ENCODE measurements around the gene MORN1.

MORN1 gene

DNA sequence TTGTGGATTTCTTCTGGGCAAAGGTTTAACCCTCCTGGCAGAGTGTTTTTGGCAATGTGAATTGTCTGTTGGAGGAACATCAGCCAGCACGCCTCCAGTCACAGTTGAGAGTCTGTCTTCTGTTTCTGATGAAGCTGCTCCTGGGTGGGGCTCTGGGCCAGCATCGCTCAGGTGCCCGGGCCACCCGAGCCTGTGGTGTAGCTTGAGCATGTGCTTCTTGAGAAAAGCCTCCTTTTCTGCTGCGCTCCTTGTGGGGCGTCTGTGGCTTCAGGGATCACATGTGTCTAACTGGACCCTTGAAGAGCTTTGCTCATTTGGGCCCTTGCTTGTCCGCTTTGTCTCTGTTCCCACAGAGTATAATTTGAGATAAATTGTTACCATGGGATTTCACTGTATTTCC is 7.5 kb upstream of the MORN1 start:
- no peaks in the 10 kb centered on the region; the same call in 1 of the 2 replicates for H3K4me1 ChIP-seq (ENCODE audit: control insufficient read depth, insufficient read depth, low read length)
- DNase-seq (ENCODE audit: low read depth, low spot score), result no peak
- no peaks in the 10 kb centered on the region for H3K27me3 ChIP-seq (ENCODE audit: control insufficient read depth, insufficient read depth, low read length)
- H3K4me3 ChIP-seq (ENCODE audit: low read length), result no peak overlapping the region
- H3K36me3 ChIP-seq (ENCODE audit: control insufficient read depth, insufficient read depth, low read length), result peaks cover 35% of the 10 kb centered on the region
- H3K9me3 ChIP-seq (ENCODE audit: control insufficient read depth, insufficient read depth, low read length), result no peaks in the 10 kb centered on the region
- no peak overlapping the region for H3K27ac ChIP-seq (ENCODE audit: low read length)
- WGBS (ENCODE audit: insufficient coverage, insufficient read length), result no CpG with 5 or more reads among the region's 7 CpGs

DNA sequence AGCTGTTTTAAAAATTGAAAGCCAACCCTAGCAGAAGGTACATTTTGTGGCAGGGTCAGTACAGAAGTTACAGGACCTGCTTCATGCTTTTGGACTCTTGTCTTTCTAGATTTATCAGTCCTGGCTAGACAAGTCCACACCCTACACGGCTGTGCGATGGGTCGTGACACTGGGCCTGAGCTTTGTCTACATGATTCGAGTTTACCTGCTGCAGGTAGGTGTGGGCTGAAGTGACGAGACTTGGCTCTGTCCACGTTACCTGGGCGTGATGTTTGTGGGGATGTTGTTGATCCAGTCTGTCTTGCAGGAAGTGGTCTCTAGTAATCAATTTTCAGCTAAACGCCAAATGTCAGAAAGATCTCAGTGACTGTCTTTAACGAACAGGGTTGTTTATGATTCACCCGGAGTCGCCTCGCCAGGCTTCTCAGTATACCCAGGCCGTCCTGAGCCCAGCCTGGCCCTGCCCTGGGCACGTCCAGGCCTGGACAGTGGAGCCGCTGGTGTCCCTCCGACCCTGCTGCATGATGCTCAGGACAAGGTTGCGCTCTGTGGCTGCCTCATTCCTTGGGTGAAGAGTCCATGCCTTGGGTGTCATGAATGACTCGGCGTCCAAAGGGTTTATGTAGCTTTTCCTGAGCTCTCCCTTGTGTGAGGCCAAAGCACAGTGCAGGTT is 5.8 kb upstream of the MORN1 start:
- Histone ChIP-seq H3K27ac (ENCODE audit: low read length) (no peak overlapping the region), H3K27me3 (ENCODE audit: control insufficient read depth, insufficient read depth, low read length) (no peaks in the 10 kb centered on the region), H3K4me3 (ENCODE audit: low read length) (no peak overlapping the region), H3K36me3 (ENCODE audit: control insufficient read depth, insufficient read depth, low read length) (peaks cover 25% of the 10 kb centered on the region), H3K9me3 (ENCODE audit: control insufficient read depth, insufficient read depth, low read length) (no peaks in the 10 kb centered on the region), H3K4me1 (ENCODE audit: control insufficient read depth, insufficient read depth, low read length) (no peaks in the 10 kb centered on the region; the same call in 1 of the 2 replicates)
- WGBS (ENCODE audit: insufficient coverage, insufficient read length), result no CpG with 5 or more reads among the region's 19 CpGs
- DNase-seq (ENCODE audit: low read depth, low spot score), result no peak

DNA sequence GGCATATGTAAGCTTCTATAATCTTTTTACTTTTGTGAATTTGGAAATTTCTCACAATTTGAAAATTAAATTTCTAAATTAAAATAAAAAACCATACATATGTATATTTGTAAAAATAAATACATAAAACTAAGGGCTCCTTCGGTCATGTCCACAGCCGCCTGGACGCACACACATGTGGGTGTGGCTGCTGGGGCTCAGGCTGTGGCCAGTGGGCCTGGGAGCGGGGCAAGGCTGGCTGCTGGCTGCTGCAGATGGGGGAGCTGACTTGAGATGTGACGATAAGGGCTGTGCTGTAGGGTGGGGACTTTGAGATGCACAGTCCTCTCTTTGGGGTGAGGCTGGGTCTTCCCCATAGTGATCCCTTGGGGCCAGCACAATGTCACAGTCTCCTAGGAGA is 5.1 kb upstream of the MORN1 start:
- WGBS (ENCODE audit: insufficient coverage, insufficient read length), result no CpG with 5 or more reads among the region's 5 CpGs
- no peak for DNase-seq (ENCODE audit: low read depth, low spot score)
- Histone ChIP-seq H3K9me3 (ENCODE audit: control insufficient read depth, insufficient read depth, low read length) (no peaks in the 10 kb centered on the region), H3K36me3 (ENCODE audit: control insufficient read depth, insufficient read depth, low read length) (peaks cover 18% of the 10 kb centered on the region), H3K4me1 (ENCODE audit: control insufficient read depth, insufficient read depth, low read length) (no peaks in the 10 kb centered on the region; the same call in 1 of the 2 replicates), H3K27me3 (ENCODE audit: control insufficient read depth, insufficient read depth, low read length) (no peaks in the 10 kb centered on the region), H3K27ac (ENCODE audit: low read length) (no peak overlapping the region), H3K4me3 (ENCODE audit: low read length) (no peak overlapping the region)

DNA sequence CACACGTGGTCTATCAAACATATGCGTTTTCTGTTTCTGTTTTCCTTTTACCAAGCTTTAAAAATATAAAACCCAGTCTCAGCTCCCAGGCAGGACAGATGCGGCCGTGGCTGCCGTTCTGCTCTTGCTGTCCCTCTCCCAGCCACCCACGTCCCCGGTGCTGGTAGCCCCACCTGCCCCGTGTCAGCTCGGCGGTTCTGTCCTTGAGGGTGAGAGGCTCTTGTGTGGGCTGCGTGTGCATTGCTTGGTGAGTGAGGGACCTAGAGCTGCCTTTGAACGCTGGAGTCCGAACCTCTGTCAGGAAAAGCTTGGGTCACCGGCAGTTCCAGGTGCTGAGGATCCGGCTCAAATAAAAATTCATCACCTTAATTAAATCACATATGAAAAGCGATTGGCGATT is 4.7 kb upstream of the MORN1 start:
- no CpG with 5 or more reads among the region's 17 CpGs for WGBS (ENCODE audit: insufficient coverage, insufficient read length)
- peaks cover 16% of the 10 kb centered on the region for H3K36me3 ChIP-seq (ENCODE audit: control insufficient read depth, insufficient read depth, low read length)

DNA sequence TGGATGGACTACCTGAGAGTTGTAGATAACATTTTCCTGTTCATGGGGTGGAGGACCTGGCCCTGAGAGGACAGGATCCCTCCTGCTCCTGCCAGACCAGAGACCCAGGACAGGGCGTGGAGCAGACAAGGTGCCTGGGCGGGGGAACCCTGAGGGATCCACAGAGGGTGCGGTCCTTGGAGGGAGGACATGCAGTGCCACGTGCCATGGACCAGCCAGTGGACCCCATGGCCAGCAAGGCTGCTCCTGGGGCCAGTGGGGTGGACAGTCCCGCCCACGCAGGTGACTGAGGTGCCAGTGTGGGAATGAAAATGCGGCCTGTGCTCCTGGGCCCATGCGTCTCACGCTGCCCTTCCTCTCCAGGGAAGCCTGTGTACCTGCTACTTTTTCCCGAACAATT is 3.9 kb upstream of the MORN1 start:
- peaks cover 16% of the 10 kb centered on the region for H3K36me3 ChIP-seq (ENCODE audit: control insufficient read depth, insufficient read depth, low read length)
- no CpG with 5 or more reads among the region's 10 CpGs for WGBS (ENCODE audit: insufficient coverage, insufficient read length)
- no peak overlapping the region for H3K4me3 ChIP-seq (ENCODE audit: low read length)
- H3K4me1 ChIP-seq (ENCODE audit: control insufficient read depth, insufficient read depth, low read length), result no peaks in the 10 kb centered on the region; the same call in none of the 2 replicates
- no peaks in the 10 kb centered on the region for H3K27me3 ChIP-seq (ENCODE audit: control insufficient read depth, insufficient read depth, low read length)
- H3K27ac ChIP-seq (ENCODE audit: low read length), result no peak overlapping the region
- H3K9me3 ChIP-seq (ENCODE audit: control insufficient read depth, insufficient read depth, low read length), result no peaks in the 10 kb centered on the region
- no peak for DNase-seq (ENCODE audit: low read depth, low spot score)

More for the DNA sequence above, 4.7 kb upstream of the MORN1 start:
- Histone ChIP-seq H3K27ac (ENCODE audit: low read length) (no peak overlapping the region), H3K27me3 (ENCODE audit: control insufficient read depth, insufficient read depth, low read length) (no peaks in the 10 kb centered on the region), H3K9me3 (ENCODE audit: control insufficient read depth, insufficient read depth, low read length) (no peaks in the 10 kb centered on the region), H3K4me1 (ENCODE audit: control insufficient read depth, insufficient read depth, low read length) (no peaks in the 10 kb centered on the region; the same call in 1 of the 2 replicates), H3K4me3 (ENCODE audit: low read length) (no peak overlapping the region)
- DNase-seq (ENCODE audit: low read depth, low spot score), result no peak

DNA sequence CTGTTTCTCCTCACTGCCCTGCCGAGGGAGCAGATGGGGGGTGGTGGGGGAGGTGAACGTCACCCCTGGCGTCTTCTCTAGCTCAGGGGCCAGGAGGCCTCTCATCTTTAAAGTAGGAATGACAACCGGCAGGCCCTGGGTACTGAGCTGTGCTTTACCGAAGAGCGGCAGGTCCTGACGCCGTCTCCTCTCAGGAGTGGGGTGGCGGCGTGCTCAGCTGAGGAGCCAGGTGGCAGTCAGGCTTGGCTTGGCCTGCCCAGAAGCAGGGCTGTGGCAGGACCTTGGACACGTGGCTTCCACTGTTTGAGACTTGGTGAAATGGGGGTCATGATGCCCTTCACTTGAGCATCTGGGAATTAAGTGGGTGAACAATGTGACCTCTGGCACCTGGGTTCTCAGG is 3.4 kb upstream of the MORN1 start:
- Histone ChIP-seq H3K36me3 (ENCODE audit: control insufficient read depth, insufficient read depth, low read length) (peaks cover 14% of the 10 kb centered on the region), H3K4me1 (ENCODE audit: control insufficient read depth, insufficient read depth, low read length) (no peaks in the 10 kb centered on the region; the same call in none of the 2 replicates), H3K4me3 (ENCODE audit: low read length) (no peak overlapping the region), H3K9me3 (ENCODE audit: control insufficient read depth, insufficient read depth, low read length) (no peaks in the 10 kb centered on the region), H3K27me3 (ENCODE audit: control insufficient read depth, insufficient read depth, low read length) (no peaks in the 10 kb centered on the region), H3K27ac (ENCODE audit: low read length) (no peak overlapping the region)
- DNase-seq (ENCODE audit: low read depth, low spot score), result no peak
- no CpG with 5 or more reads among the region's 11 CpGs for WGBS (ENCODE audit: insufficient coverage, insufficient read length)

DNA sequence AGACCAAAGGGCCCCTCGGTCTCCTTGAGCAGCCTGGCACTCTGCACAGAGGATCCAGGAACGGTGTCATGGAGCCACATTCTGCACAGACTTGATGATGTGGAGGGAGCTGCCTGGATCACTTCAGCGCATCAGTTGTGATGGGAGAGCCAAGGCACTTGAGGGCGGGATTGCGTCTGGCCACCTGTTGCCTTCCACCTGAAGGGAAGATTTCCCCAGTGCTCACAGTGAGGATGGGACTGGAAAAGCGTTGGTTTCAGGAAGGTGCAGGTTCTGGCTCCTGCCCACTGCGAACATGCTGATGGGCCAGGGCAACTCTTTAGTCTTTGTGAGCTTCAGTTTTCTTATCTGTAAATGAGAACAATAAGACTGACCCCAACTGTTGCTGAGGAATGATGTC is 2.9 kb upstream of the MORN1 start:
- Histone ChIP-seq H3K36me3 (ENCODE audit: control insufficient read depth, insufficient read depth, low read length) (peaks cover 11% of the 10 kb centered on the region), H3K4me3 (ENCODE audit: low read length) (no peak overlapping the region), H3K27ac (ENCODE audit: low read length) (no peak overlapping the region), H3K27me3 (ENCODE audit: control insufficient read depth, insufficient read depth, low read length) (no peaks in the 10 kb centered on the region), H3K4me1 (ENCODE audit: control insufficient read depth, insufficient read depth, low read length) (no peaks in the 10 kb centered on the region; the same call in none of the 2 replicates), H3K9me3 (ENCODE audit: control insufficient read depth, insufficient read depth, low read length) (no peaks in the 10 kb centered on the region)
- DNase-seq (ENCODE audit: low read depth, low spot score), result no peak
- WGBS (ENCODE audit: insufficient coverage, insufficient read length), result no CpG with 5 or more reads among the region's 7 CpGs

DNA sequence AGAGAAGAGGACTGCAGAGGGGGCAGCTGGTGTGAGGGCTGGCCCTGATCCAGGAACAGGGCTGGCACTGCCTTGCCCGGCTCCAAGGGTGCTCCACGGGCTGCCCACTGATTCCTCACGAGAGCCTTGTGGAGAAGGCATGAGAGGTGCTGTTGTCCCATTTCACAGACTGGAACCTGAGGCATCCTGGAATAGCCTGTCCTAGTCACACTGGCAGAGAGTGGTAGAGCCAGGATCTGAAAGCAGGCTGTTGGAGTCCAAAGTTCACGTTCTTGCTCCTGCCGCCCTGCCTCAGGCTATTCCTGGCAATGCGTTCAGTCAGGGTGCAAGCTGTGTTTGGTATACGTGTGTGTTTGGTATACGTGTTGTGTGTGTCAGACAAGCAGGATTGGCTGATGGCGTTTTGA is 2.1 kb upstream of the MORN1 start:
- H3K4me3 ChIP-seq (ENCODE audit: low read length), result no peak overlapping the region
- no peaks in the 10 kb centered on the region for H3K9me3 ChIP-seq (ENCODE audit: control insufficient read depth, insufficient read depth, low read length)
- no peaks in the 10 kb centered on the region; the same call in none of the 2 replicates for H3K4me1 ChIP-seq (ENCODE audit: control insufficient read depth, insufficient read depth, low read length)
- WGBS (ENCODE audit: insufficient coverage, insufficient read length), result 100% methylated on average over 3 of the region's 9 CpGs
- no peaks in the 10 kb centered on the region for H3K27me3 ChIP-seq (ENCODE audit: control insufficient read depth, insufficient read depth, low read length)
- peaks cover 11% of the 10 kb centered on the region for H3K36me3 ChIP-seq (ENCODE audit: control insufficient read depth, insufficient read depth, low read length)
- no peak overlapping the region for H3K27ac ChIP-seq (ENCODE audit: low read length)
- DNase-seq (ENCODE audit: low read depth, low spot score), result no peak

DNA sequence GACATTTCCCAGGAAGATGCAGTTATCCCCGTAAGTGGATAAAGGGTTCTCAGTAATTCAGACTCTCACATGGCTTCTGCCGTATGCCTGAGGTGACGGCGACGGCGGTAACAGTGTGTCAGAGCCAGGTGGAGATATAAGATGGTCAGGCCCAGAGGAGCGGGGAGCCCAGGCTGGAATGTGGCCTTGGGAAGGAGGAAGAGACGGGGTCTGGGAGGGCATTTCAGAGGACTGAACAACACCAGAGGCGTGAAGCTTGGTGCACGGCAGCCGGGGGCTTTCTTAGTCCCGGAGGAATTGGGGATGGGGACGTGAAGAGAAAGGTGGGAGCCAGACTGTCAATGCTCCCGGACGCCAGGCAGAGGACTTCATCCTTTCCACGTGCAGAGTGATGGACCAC is 1.3 kb upstream of the MORN1 start:
- no CpG with 5 or more reads among the region's 16 CpGs for WGBS (ENCODE audit: insufficient coverage, insufficient read length)

DNA sequence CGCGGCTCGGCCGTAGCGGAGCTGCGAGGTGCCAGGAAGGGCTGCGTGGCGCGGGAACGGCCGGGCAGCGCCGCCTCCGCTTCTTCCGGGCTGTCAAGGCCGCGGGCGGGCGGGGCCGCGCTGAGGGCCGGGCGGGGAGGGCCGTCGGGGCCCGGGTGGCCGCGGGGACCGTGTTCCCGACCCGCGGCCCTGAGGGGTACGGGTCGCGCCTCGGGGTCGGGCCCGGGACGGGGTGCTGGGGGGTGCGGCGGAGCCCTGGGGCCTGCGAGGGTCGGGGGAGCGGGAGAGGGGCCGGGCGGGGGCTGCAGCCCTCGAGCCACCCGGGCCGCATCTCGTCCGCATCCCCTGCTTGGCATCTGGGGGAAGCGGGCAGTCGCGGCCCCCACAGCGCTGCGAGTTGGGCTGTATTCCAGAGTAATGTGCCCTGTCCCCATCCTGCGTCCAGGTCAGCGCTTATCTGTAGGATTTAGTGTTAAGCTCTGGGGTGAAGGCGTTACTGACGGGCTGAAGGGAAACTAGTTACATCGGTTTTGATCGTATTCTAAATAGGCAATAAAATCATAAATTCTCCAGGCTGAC is 666 bp upstream of the MORN1 start:
- peak overlapping the region; percentile 100 for H3K4me3 ChIP-seq (ENCODE audit: low read length)
- peaks cover 7% of the 10 kb centered on the region for H3K36me3 ChIP-seq (ENCODE audit: control insufficient read depth, insufficient read depth, low read length)
- no peak for DNase-seq (ENCODE audit: low read depth, low spot score)
- H3K27me3 ChIP-seq (ENCODE audit: control insufficient read depth, insufficient read depth, low read length), result no peaks in the 10 kb centered on the region
- H3K4me1 ChIP-seq (ENCODE audit: control insufficient read depth, insufficient read depth, low read length), result no peaks in the 10 kb centered on the region; the same call in 1 of the 2 replicates
- no peaks in the 10 kb centered on the region for H3K9me3 ChIP-seq (ENCODE audit: control insufficient read depth, insufficient read depth, low read length)
- no CpG with 5 or more reads among the region's 62 CpGs for WGBS (ENCODE audit: insufficient coverage, insufficient read length)
- no peak overlapping the region for H3K27ac ChIP-seq (ENCODE audit: low read length)

More for the DNA sequence above, 1.3 kb upstream of the MORN1 start:
- Histone ChIP-seq H3K27me3 (ENCODE audit: control insufficient read depth, insufficient read depth, low read length) (no peaks in the 10 kb centered on the region), H3K4me3 (ENCODE audit: low read length) (peak overlapping the region; percentile 100; the same call in 1 of the 2 replicates), H3K36me3 (ENCODE audit: control insufficient read depth, insufficient read depth, low read length) (peaks cover 8% of the 10 kb centered on the region), H3K4me1 (ENCODE audit: control insufficient read depth, insufficient read depth, low read length) (no peaks in the 10 kb centered on the region; the same call in none of the 2 replicates), H3K27ac (ENCODE audit: low read length) (no peak overlapping the region), H3K9me3 (ENCODE audit: control insufficient read depth, insufficient read depth, low read length) (no peaks in the 10 kb centered on the region)
- no peak for DNase-seq (ENCODE audit: low read depth, low spot score)

Measured in iPS DF 6.9 (cell line).